ENCODE results near the gene CEP41. TPM values are rescaled to one million over a fixed set of nuclear protein-coding genes. Genes with fewer than 3 reads are reported as not detected.

Gene CEP41
- total and polyA plus RNA-seq, 2 of the 13 experiments (the other 11 are each of a cell fraction or from before 2014, with no cell fraction given) = 8.7 to 9.0 TPM

GRCh38 chr7:130369110-130369711, 71.6 kb downstream of the CEP41 start (continued):
- no peak for TF ChIP-seq LRRFIP1 (CRISPR knock-in tag; conservative IDR thresholded peaks at IDR 0.05)

DNA sequence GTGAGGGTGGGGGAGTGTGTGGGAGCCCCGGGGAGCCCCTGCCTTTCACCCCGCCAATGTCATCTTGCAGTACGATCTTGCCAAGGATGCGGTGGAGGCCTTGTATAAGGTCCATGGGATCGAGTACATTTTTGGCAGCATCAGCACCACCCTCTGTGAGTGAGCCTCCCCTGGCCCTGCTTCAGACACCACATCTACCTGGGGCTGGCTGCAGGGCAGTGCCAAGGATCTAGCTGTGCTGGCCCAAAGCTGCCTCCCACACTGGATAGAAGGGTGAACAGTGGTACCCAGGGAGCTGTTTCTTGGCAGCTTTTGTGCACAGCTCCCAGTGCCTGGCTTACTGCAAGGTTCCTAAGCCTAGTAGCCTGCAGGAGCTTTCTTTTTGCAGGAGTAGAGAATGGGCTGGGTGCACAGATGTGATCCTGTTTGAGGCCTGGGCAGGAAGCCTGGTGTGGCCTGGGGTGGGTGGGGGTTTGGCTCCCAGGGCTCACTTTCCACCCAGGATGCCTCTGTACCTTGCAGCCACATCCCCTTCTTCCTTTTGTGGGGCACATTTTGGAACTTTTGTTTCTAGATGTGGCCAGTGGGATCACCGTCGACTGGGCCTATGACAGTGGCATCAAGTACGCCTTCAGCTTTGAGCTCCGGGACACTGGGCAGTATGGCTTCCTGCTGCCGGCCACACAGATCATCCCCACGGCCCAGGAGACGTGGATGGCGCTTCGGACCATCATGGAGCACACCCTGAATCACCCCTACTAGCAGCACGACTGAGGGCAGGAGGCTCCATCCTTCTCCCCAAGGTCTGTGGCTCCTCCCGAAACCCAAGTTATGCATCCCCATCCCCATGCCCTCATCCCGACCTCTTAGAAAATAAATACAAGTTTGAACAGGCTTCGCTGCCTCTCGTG, 72.7 kb downstream of the CEP41 start:
- no peak overlapping the region for H2AFZ ChIP-seq (ENCODE audit: low read length)
- no TSS peak for BruUV-seq (replicated peaks)
- DNase-seq (ENCODE audit: low spot score) (no peak), ATAC-seq (no peak), FAIRE-seq (no peak)
- H4K20me1 ChIP-seq (ENCODE audit: insufficient read depth, low read length) = no peaks in the 10 kb centered on the region
- WGBS (ENCODE audit: low lambda C conversion rate) = 74% methylated on average over 17 of the region's 19 CpGs
- H3K27me3 ChIP-seq (ENCODE audit: control insufficient read depth in 1 of 2, insufficient read depth in 2 of 2, low read length in 2 of 2) = peaks cover 1 to 13% of the 10 kb centered on the region in 2 experiments; a peak in 3 of 5 replicates
- peak overlapping the region; percentile 70 for H3K4me2 ChIP-seq (ENCODE audit: low read depth, low read length)
- in situ Hi-C loops (cut with HindIII; ENCODE audit: extremely low pct_ligation_motif_present, low pct_unique_long_range_greater_than_20kb) = no loop called here
- no peaks in the 10 kb centered on the region for H3K36me3 ChIP-seq (replicated peaks in 1 of 2; ENCODE audit: control insufficient read depth in 1 of 2, insufficient read depth in 2 of 2, low read length in 2 of 2)
- intact Hi-C loops (cut with micrococcal nuclease; ENCODE audit: unreplicated experiment) = loop anchor here (5.0 kb wide), 1 partner anchor 99 kb away; no protein-coding TSS in a partner anchor
- H3K9ac ChIP-seq (ENCODE audit: insufficient read depth, low read depth, low read length) = no peak overlapping the region
- H3K4me3 ChIP-seq (replicated peaks in 1 of 3; ENCODE audit: insufficient read depth in 1 of 3, low read depth in 2 of 3, low read length in 3 of 3) = no peak overlapping the region
- ChIA-PET POLR2A (interaction anchor here (1.4 kb wide), 1 partner anchor 12 kb away, joined by 4 read pairs; no protein-coding TSS in a partner anchor), CTCF (ENCODE audit: low intra/inter-chr PET ratio, low total read pairs) (no interaction called here)
- H3K4me1 ChIP-seq (ENCODE audit: insufficient read depth, low read length) = peaks cover 84% of the 10 kb centered on the region
- peak overlapping the region; percentile 35 for H3K27ac ChIP-seq (ENCODE audit: extremely low read length, insufficient read depth, low read length)
- TF ChIP-seq ATAD3A (CRISPR knock-in tag; IDR thresholded peaks at IDR 0.05) = no peak
- no peaks in the 10 kb centered on the region for H3K79me2 ChIP-seq (ENCODE audit: insufficient read depth, low read length)
- H3K9me3 ChIP-seq (ENCODE audit: low read length) = no peaks in the 10 kb centered on the region

Measured in HepG2 (cell line).